ENCODE measurements around the gene HSD11B1L.

HSD11B1L gene

GRCh38 chr19:5666921-5667610 is 13.8 kb upstream of the HSD11B1L start:
- DNase-seq (ENCODE audit: low read depth) = no peak

- DNase-seq (ENCODE audit: low read depth) = no peak
Measured at GRCh38 chr19:5667751-5668271, 13.0 kb upstream of the HSD11B1L start.

- DNase-seq (ENCODE audit: low read depth) = no peak
Measured at GRCh38 chr19:5669212-5669611, 11.6 kb upstream of the HSD11B1L start.

- DNase-seq (ENCODE audit: low read depth) = no peak
Measured at GRCh38 chr19:5671600-5671999, 9.2 kb upstream of the HSD11B1L start.

GRCh38 chr19:5672708-5673459 is 7.9 kb upstream of the HSD11B1L start:
- no peak for DNase-seq (ENCODE audit: low read depth)

GRCh38 chr19:5673752-5674151 is 7.1 kb upstream of the HSD11B1L start:
- no peak for DNase-seq (ENCODE audit: low read depth)

- DNase-seq (ENCODE audit: low read depth) = no peak
Measured at GRCh38 chr19:5674714-5675113, 6.1 kb upstream of the HSD11B1L start.

GRCh38 chr19:5676105-5676771 is 4.6 kb upstream of the HSD11B1L start:
- DNase-seq (ENCODE audit: low read depth) = no peak

- DNase-seq (ENCODE audit: low read depth) = no peak
Measured at GRCh38 chr19:5676772-5677105, 4.1 kb upstream of the HSD11B1L start.

GRCh38 chr19:5677136-5677535 is 3.7 kb upstream of the HSD11B1L start:
- DNase-seq (ENCODE audit: low read depth) = no peak

GRCh38 chr19:5677580-5677979 is 3.2 kb upstream of the HSD11B1L start:
- no peak for DNase-seq (ENCODE audit: low read depth)

GRCh38 chr19:5678071-5678718 is 2.6 kb upstream of the HSD11B1L start:
- DNase-seq (ENCODE audit: low read depth) = no peak

- no peak for DNase-seq (ENCODE audit: low read depth)
Measured at GRCh38 chr19:5679289-5680083, 1.3 kb upstream of the HSD11B1L start.

GRCh38 chr19:5680084-5680436 is 767 bp upstream of the HSD11B1L start:
- no peak for DNase-seq (ENCODE audit: low read depth)

GRCh38 chr19:5681391-5682106 is 722 bp downstream of the HSD11B1L start:
- DNase-seq (ENCODE audit: low read depth) = no peak

- DNase-seq (ENCODE audit: low read depth) = no peak
Measured at GRCh38 chr19:5682107-5682482, 1.3 kb downstream of the HSD11B1L start.

- DNase-seq (ENCODE audit: low read depth) = no peak
Measured at GRCh38 chr19:5683177-5683886, 2.5 kb downstream of the HSD11B1L start.

GRCh38 chr19:5684694-5685430 is 4.0 kb downstream of the HSD11B1L start:
- DNase-seq (ENCODE audit: low read depth) = no peak

GRCh38 chr19:5686326-5686646 is 5.5 kb downstream of the HSD11B1L start:
- DNase-seq (ENCODE audit: low read depth) = no peak
